Esophagus muscularis mucosa (tissue), 3 donors: Measurements from ENCODE around the gene ATP5MK.

ENCODE experiments used
- POLR2A ChIP-seq: fragments of 450-650 bp; IDR thresholded peaks from one replicate; pipeline ENCODE4 v1.6.1; 2017; ENCODE audit warnings: antibody characterized with exemption, moderate library complexity, mild to moderate bottlenecking, low read depth
- TF ChIP-seq, protein P1 (sequence below), 3 experiments: fragments of 200-600 bp in 2 of 3; fragments of 450-650 bp in 1 of 3; sonication (generic) in 2 of 3; IDR thresholded peaks; one replicate each; pipeline ENCODE4 v1.5.1; 2017 to 2019; ENCODE audit warnings: antibody characterized with exemption in 3 of 3, mild to moderate bottlenecking in 2 of 3, moderate library complexity in 1 of 3

DNA sequence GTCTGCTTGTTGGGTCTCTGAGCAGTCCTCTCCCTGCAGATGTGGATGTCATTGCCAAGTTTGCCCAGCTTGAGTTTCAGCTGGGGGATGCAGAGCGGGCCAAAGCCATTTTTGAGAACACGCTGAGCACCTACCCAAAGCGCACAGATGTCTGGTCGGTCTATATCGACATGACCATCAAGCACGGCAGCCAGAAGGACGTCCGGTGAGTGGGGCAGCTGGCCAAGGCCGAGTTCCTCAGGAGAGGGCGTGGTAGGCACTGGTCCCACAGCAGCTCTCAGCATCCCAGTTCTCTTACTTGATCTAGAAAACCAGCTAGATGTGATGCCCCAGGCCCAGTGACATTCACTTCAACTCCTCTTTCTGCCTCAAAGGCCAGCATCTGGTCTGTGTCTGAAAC, 48.2 kb upstream of the ATP5MK start:
- TF ChIP-seq, protein P1, sequence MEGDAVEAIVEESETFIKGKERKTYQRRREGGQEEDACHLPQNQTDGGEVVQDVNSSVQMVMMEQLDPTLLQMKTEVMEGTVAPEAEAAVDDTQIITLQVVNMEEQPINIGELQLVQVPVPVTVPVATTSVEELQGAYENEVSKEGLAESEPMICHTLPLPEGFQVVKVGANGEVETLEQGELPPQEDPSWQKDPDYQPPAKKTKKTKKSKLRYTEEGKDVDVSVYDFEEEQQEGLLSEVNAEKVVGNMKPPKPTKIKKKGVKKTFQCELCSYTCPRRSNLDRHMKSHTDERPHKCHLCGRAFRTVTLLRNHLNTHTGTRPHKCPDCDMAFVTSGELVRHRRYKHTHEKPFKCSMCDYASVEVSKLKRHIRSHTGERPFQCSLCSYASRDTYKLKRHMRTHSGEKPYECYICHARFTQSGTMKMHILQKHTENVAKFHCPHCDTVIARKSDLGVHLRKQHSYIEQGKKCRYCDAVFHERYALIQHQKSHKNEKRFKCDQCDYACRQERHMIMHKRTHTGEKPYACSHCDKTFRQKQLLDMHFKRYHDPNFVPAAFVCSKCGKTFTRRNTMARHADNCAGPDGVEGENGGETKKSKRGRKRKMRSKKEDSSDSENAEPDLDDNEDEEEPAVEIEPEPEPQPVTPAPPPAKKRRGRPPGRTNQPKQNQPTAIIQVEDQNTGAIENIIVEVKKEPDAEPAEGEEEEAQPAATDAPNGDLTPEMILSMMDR (IDR thresholded peaks at IDR 0.05) = no peak
- TF ChIP-seq POLR2A = no peak
